Measurements from ENCODE around the gene ATP2A3.
A peak's percentile ranks its signal among the peaks of the same experiment; 100 is the strongest.

The ATP2A3 gene

GRCh38 chr17:3879591-3880417, 84.4 kb downstream of the ATP2A3 start:
- H3K4me3 ChIP-seq (ENCODE audit: low read depth, low read length), result no peak overlapping the region
- no peak for DNase-seq (ENCODE audit: low read depth)
- TF ChIP-seq, protein P1, sequence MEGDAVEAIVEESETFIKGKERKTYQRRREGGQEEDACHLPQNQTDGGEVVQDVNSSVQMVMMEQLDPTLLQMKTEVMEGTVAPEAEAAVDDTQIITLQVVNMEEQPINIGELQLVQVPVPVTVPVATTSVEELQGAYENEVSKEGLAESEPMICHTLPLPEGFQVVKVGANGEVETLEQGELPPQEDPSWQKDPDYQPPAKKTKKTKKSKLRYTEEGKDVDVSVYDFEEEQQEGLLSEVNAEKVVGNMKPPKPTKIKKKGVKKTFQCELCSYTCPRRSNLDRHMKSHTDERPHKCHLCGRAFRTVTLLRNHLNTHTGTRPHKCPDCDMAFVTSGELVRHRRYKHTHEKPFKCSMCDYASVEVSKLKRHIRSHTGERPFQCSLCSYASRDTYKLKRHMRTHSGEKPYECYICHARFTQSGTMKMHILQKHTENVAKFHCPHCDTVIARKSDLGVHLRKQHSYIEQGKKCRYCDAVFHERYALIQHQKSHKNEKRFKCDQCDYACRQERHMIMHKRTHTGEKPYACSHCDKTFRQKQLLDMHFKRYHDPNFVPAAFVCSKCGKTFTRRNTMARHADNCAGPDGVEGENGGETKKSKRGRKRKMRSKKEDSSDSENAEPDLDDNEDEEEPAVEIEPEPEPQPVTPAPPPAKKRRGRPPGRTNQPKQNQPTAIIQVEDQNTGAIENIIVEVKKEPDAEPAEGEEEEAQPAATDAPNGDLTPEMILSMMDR (conservative IDR thresholded peaks at IDR 0.05; ENCODE audit: low read depth, low read length), result no peak

DNA sequence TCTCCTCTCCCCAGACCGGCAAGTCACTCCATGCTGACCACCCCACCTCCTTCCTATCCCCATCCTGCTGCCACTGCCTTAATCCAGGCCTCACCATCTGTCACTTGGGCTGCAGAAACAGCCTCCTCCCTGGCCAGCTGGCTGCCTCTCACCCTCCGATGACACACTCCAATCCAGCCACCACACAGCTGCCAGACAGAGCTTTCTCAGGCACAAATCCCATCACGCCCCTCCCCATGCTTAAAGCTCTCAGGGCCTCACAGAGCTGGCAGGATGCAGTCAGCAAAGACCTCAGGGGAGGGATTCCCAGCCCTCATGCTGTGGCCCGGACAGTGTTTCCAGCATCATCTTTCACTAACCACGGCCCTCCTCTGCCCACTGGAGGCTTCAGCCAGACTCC, 85.1 kb downstream of the ATP2A3 start:
- H3K4me3 ChIP-seq (ENCODE audit: low read depth, low read length), result no peak overlapping the region
- TF ChIP-seq, protein P1 (conservative IDR thresholded peaks at IDR 0.05; ENCODE audit: low read depth, low read length), result peak; percentile 33
- DNase-seq (ENCODE audit: low read depth), result peak; percentile 68

DNA sequence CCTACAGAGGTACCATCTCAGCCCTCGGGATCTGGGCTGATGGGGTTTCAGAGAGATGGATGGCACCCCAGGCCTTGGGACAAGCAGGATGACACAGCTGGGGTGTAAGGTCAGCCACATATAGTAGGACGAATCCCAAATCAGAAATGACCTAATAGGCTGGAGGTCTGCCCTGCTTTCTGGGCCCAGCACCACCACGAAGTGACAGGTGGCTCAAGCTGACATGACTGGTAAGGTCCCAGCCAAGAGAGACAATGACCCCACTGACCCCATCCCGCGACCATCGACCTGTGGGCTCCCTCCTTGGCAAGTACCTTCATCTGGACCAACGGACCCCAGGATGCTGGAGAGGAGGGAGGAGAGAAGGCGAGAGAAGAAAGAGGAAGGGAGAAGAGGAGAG, 87.0 kb downstream of the ATP2A3 start:
- H3K4me3 ChIP-seq (ENCODE audit: low read depth, low read length), result no peak overlapping the region
- no peak for DNase-seq (ENCODE audit: low read depth)
- TF ChIP-seq, protein P1 (conservative IDR thresholded peaks at IDR 0.05; ENCODE audit: low read depth, low read length), result no peak

DNA sequence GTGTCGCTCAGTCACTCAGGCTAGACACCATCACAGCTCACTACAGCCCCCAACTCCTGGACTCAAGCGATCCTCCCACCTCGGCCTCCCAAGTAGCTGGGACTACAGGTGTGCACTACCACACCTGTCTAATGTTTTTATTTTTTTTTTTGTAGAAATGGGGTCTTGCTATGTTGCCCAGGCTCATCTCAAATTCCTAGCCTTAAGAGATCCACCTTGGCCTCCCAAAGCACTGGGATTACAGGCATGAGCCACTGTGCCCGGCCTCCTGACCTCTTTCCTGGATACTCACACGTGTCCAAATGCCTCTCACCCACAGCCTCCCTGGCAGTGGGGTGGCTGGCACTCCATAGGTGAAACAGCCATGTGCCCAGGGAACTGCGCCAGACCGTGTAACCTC, 88.9 kb downstream of the ATP2A3 start:
- no peak for DNase-seq (ENCODE audit: low read depth)
- H3K4me3 ChIP-seq (ENCODE audit: low read depth, low read length), result no peak overlapping the region
- TF ChIP-seq, protein P1 (conservative IDR thresholded peaks at IDR 0.05; ENCODE audit: low read depth, low read length), result no peak
